ENCODE data around the gene INHBB. TPM values are rescaled to one million over a fixed set of nuclear protein-coding genes. Genes with fewer than 3 reads are reported as not detected.

Gene INHBB
- total and polyA plus RNA-seq, 2 of the 4 experiments (the other 2 are of a cell fraction) = 0.18 to 0.92 TPM

- ChIA-PET POLR2A (ENCODE audit: unreplicated experiment) (no interaction called here), CTCF (interaction anchor here (0.9 to 1.2 kb wide), 3 partner anchors 11 to 357 kb away, joined by 3 to 4 read pairs (median 3); no protein-coding TSS in a partner anchor)
- Histone ChIP-seq H3K27me3 (ENCODE audit: control insufficient read depth, insufficient read depth, low read length) (peaks cover 60% of the 10 kb centered on the region), H2BK5ac (ENCODE audit: low read depth, low read length, poor library complexity, severe bottlenecking) (no peak overlapping the region), H3K9me1 (ENCODE audit: insufficient read depth, low read length) (no peaks in the 10 kb centered on the region), H3K4ac (ENCODE audit: low read depth, low read length) (no peak overlapping the region), H2AK9ac (replicated peaks; ENCODE audit: low read depth, low read length, poor library complexity) (no peak overlapping the region), H4K5ac (ENCODE audit: low read depth, low read length) (no peak overlapping the region), H4K91ac (ENCODE audit: insufficient read depth, low read depth, low read length) (no peak overlapping the region), H3K9me3 (ENCODE audit: control insufficient read depth, insufficient read depth, low read length) (no peaks in the 10 kb centered on the region), H3K4me2 (ENCODE audit: low read depth, low read length) (no peak overlapping the region), H3K79me1 (ENCODE audit: low read depth in 1 of 2, low read length in 2 of 2) (no peaks in the 10 kb centered on the region), H2BK15ac (ENCODE audit: low read depth, low read length) (no peak overlapping the region), H3K23ac (ENCODE audit: low read depth, low read length) (no peak overlapping the region), H4K8ac (ENCODE audit: low read depth in 2 of 2, low read length in 2 of 2) (no peak overlapping the region), H3K27ac (ENCODE audit: insufficient read depth, low read length) (no peak overlapping the region), H3K56ac (ENCODE audit: extremely low read depth, insufficient read depth, low read length) (no peak overlapping the region), H3K36me3 (ENCODE audit: control insufficient read depth, insufficient read depth, low read length) (no peaks in the 10 kb centered on the region), H3K4me3 (ENCODE audit: insufficient read depth, low read depth, low read length) (no peak overlapping the region), H2BK20ac (ENCODE audit: low read depth, low read length) (no peak overlapping the region), H4K20me1 (ENCODE audit: insufficient read depth, low read length) (no peaks in the 10 kb centered on the region), H2AFZ (replicated peaks; ENCODE audit: low read length, poor library complexity) (no peak overlapping the region), H3K4me1 (ENCODE audit: control insufficient read depth, insufficient read depth, low read length) (peaks cover 3% of the 10 kb centered on the region; the same call in 1 of the 2 replicates), H2BK120ac (ENCODE audit: low read depth, low read length) (no peak overlapping the region), H3K18ac (ENCODE audit: low read depth, low read length) (no peak overlapping the region), H2AK5ac (ENCODE audit: low read depth, low read length) (no peak overlapping the region), H3K14ac (replicated peaks; ENCODE audit: low read depth, low read length) (no peak overlapping the region), H3K9ac (ENCODE audit: low read depth, low read length) (no peak overlapping the region)
- no TSS peak for BruUV-seq (replicated peaks)
- TF ChIP-seq FOS (IDR thresholded peaks at IDR 0.05; ENCODE audit: low read depth, low read length) = no peak
- TF ChIP-seq, protein P1, sequence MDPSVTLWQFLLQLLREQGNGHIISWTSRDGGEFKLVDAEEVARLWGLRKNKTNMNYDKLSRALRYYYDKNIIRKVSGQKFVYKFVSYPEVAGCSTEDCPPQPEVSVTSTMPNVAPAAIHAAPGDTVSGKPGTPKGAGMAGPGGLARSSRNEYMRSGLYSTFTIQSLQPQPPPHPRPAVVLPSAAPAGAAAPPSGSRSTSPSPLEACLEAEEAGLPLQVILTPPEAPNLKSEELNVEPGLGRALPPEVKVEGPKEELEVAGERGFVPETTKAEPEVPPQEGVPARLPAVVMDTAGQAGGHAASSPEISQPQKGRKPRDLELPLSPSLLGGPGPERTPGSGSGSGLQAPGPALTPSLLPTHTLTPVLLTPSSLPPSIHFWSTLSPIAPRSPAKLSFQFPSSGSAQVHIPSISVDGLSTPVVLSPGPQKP (IDR thresholded peaks at IDR 0.05; ENCODE audit: borderline replicate concordance, low read depth, low read length) = no peak
- TF ChIP-seq MAFK (IDR thresholded peaks at IDR 0.05; ENCODE audit: low read depth, low read length) = no peak
- TF ChIP-seq USF2 (IDR thresholded peaks at IDR 0.05; ENCODE audit: low read depth, low read length) = no peak
- no peak for TF ChIP-seq RAD21 (IDR thresholded peaks at IDR 0.05; ENCODE audit: low read length)
- TF ChIP-seq MXI1 (IDR thresholded peaks at IDR 0.05; ENCODE audit: borderline replicate concordance, low read depth, low read length) = no peak
- TF ChIP-seq NFE2L2 (IDR thresholded peaks at IDR 0.05; ENCODE audit: low read depth, low read length) = no peak
- TF ChIP-seq POLR2A (IDR thresholded peaks at IDR 0.05; ENCODE audit: low read depth, low read length) = no peak
- TF ChIP-seq MAZ (IDR thresholded peaks at IDR 0.05; ENCODE audit: borderline replicate concordance, low read depth, low read length) = no peak
- TF ChIP-seq RFX5 (IDR thresholded peaks at IDR 0.05; ENCODE audit: low read depth, low read length) = no peak
- DNase-seq (no peak), ATAC-seq (ENCODE audit: low read depth) (no peak)
- in situ Hi-C loops (cut with MboI; ENCODE audit: low sequenced_read_pairs) (no loop called here), dilution Hi-C loops (cut with HindIII; ENCODE audit: low sequenced_read_pairs, unreplicated experiment) (no loop called here), intact Hi-C loops (cut with micrococcal nuclease) (no loop called here)
- 100% methylated on average over 1 of the region's 10 CpGs; no CpG with 5 or more reads in 1 of the 2 experiments for WGBS, 2 experiments (ENCODE audit: extremely low coverage in 2 of 2, insufficient read length in 1 of 2)
Measured at GRCh38 chr2:120323807-120324399, 22.0 kb upstream of the INHBB start.

Measured in IMR-90 (cell line).